Caco-2 (cell line): ENCODE measurements around the gene MOV10L1. TPM values are rescaled to one million over a fixed set of nuclear protein-coding genes. Genes with fewer than 3 reads are reported as not detected.

Experiments
- BruUV-seq: library from RNA; stranded (reverse); fragments of 400-500 nt; replicated peaks from 2 replicates; lab custom pipeline; 2021; lab: Mats Ljungman, UMichigan
- CTCF ChIA-PET: fragments of 300-600 bp; sonication (Branson Sonifier 250); formaldehyde crosslinking; loops from one replicate; lab custom pipeline; 2022; ENCODE audit warnings: antibody characterized with exemption; lab: Charles Lee
- POLR2A ChIA-PET: fragments of 300-600 bp; sonication (Branson Sonifier 250); formaldehyde crosslinking; loops from one replicate; lab custom pipeline; 2022; ENCODE audit warnings: antibody characterized with exemption; lab: Charles Lee
- DNase-seq, 2 experiments: peaks; one replicate each; pipeline versions ENCODE4 v3.0.0 to v3.0.0-alpha.2; 2020 to 2022
- H3K27me3 ChIP-seq: replicated peaks from 2 replicates; pipeline ENCODE4 v1.6.0; 2011; ENCODE audit warnings: low read length; ENCODE audit not compliant: control insufficient read depth, insufficient read depth
- H3K36me3 ChIP-seq: 2 replicates; pipeline ENCODE4 v1.5.1; 2011; ENCODE audit warnings: low read length; ENCODE audit not compliant: control insufficient read depth, insufficient read depth
- H3K4me1 ChIP-seq: fragments of 250-450 bp; sonication (Bioruptor Pico); 2 replicates; pipeline ENCODE4 v1.5.1; 2020; ENCODE audit warnings: mild to moderate bottlenecking
- H3K4me3 ChIP-seq: 2 replicates; pipeline ENCODE4 v1.5.1; 2011; ENCODE audit warnings: low read depth, mild to moderate bottlenecking, control low read depth, low read length
- H3K9me3 ChIP-seq: fragments of 250-450 bp; sonication (Bioruptor Pico); 2 replicates; pipeline ENCODE4 v1.5.1; 2020; ENCODE audit warnings: mild to moderate bottlenecking, moderate library complexity
- H3K27ac Mint-ChIP-seq: one replicate; pipeline ENCODE4 v1.8.0; 2022; ENCODE audit warnings: mixed read lengths; ENCODE audit not compliant: unreplicated experiment
- H3K27me3 Mint-ChIP-seq: one replicate; pipeline ENCODE4 v1.8.0; 2022; ENCODE audit warnings: mixed read lengths; ENCODE audit not compliant: insufficient read depth, unreplicated experiment
- H3K36me3 Mint-ChIP-seq: one replicate; pipeline ENCODE4 v1.8.0; 2022; ENCODE audit warnings: mild to moderate bottlenecking, mixed read lengths; ENCODE audit not compliant: insufficient read depth, unreplicated experiment
- H3K4me1 Mint-ChIP-seq: one replicate; pipeline ENCODE4 v1.8.0; 2022; ENCODE audit warnings: low read depth, mixed read lengths; ENCODE audit not compliant: unreplicated experiment
- H3K4me3 Mint-ChIP-seq: one replicate; pipeline ENCODE4 v1.8.0; 2022; ENCODE audit warnings: mild to moderate bottlenecking, moderate library complexity, mixed read lengths; ENCODE audit not compliant: unreplicated experiment
- H3K9me3 Mint-ChIP-seq: one replicate; pipeline ENCODE4 v1.8.0; 2022; ENCODE audit warnings: mixed read lengths; ENCODE audit not compliant: unreplicated experiment
- CTCF ChIP-seq, 2 experiments: fragments of 200-600 bp in 1 of 2; IDR thresholded peaks; 1 replicate in 1 of 2; 2 replicates in 1 of 2; pipeline versions ENCODE4 v1.5.1 to v1.8.0; 2011 to 2022; ENCODE audit warnings: antibody characterized with exemption in 1 of 2, control low read depth in 1 of 2, inconsistent platforms in 1 of 2, low read depth in 1 of 2, low read length in 1 of 2, mild to moderate bottlenecking in 1 of 2, moderate library complexity in 1 of 2; ENCODE audit not compliant: insufficient read depth in 1 of 2, severe bottlenecking in 1 of 2, unreplicated experiment in 1 of 2
- intact Hi-C: fragments of 100-400 bp; cut with micrococcal nuclease; formaldehyde crosslinking; loops from one replicate; pipeline ENCODE4 v1.10.0; 2022; ENCODE audit not compliant: unreplicated experiment
- total RNA-seq: library from RNA; stranded (reverse); gene quantifications from 2 replicates; pipeline ENCODE4 v1.2.3, GENCODE V29; 2022

Gene MOV10L1
- total RNA-seq, 1 experiment from 2014 or later: not detected

- Histone ChIP-seq H3K27me3 (no peaks in the 10 kb centered on the region), H3K4me3 (no peak overlapping the region), H3K36me3 (no peaks in the 10 kb centered on the region), H3K4me1 (peaks cover 4% of the 10 kb centered on the region), H3K9me3 (no peaks in the 10 kb centered on the region)
- BruUV-seq: no TSS peak
- Mint-ChIP-seq H3K9me3 (no peaks in the 10 kb centered on the region), H3K4me1 (peaks cover 3% of the 10 kb centered on the region), H3K36me3 (peaks cover 5% of the 10 kb centered on the region), H3K27ac (no peak overlapping the region), H3K4me3 (no peak overlapping the region), H3K27me3 (no peaks in the 10 kb centered on the region)
- ChIA-PET POLR2A (no interaction called here), CTCF (no interaction called here)
- no peak for DNase-seq
- intact Hi-C loops: no loop called here
- no peak for TF ChIP-seq CTCF (IDR thresholded peaks at IDR 0.05; ENCODE audit: insufficient read depth in 1 of 2, low read depth in 1 of 2, low read length in 1 of 2, severe bottlenecking in 1 of 2, unreplicated experiment in 1 of 2)
Measured at GRCh38 chr22:50197000-50197800, 107.4 kb downstream of the MOV10L1 start.

DNA sequence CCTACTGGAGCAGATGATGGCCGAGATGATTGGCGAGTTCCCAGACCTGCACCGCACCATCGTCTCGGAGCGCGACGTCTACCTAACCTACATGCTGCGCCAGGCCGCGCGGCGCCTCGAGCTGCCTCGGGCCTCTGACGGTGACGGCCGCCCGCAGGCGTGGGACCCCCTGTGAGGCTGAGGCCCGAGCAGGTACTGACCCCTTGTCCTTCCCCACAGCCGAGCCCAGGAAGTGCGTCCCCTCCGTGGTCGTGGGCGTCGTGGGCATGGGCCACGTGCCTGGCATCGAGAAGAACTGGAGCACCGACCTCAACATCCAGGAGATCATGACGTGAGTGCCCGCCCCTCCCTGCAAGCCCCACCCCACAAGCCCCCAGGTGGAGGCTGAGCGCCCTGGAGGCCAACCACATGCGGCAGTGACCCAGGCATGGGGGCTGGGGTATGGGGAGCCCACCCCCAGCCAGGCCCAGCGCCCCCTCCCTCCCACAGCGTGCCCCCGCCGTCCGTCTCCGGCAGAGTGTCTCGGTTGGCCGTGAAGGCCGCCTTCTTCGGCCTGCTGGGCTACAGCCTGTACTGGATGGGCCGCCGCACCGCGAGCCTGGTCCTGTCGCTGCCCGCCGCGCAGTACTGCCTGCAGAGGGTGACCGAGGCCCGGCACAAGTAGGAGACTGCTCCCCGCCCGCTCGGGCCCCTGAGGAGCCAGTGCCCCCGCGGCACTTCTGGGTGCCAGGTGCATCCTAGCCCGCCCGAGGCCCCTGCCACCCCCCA lies 108.2 kb downstream of the MOV10L1 start:
- intact Hi-C loops: no loop called here
- BruUV-seq: no TSS peak

More for the DNA sequence above, 108.2 kb downstream of the MOV10L1 start:
- peaks cover 4% of the 10 kb centered on the region for H3K4me1 ChIP-seq
- POLR2A ChIA-PET: no interaction called here
- no peak for DNase-seq
- H3K4me3 ChIP-seq: no peak overlapping the region
- Mint-ChIP-seq H3K36me3 (peaks cover 10% of the 10 kb centered on the region), H3K4me1 (peaks cover 6% of the 10 kb centered on the region), H3K27ac (no peak overlapping the region), H3K4me3 (no peak overlapping the region), H3K27me3 (no peaks in the 10 kb centered on the region), H3K9me3 (no peaks in the 10 kb centered on the region)
- TF ChIP-seq CTCF (IDR thresholded peaks at IDR 0.05; ENCODE audit: insufficient read depth in 1 of 2, low read depth in 1 of 2, low read length in 1 of 2, severe bottlenecking in 1 of 2, unreplicated experiment in 1 of 2): no peak
- CTCF ChIA-PET: no interaction called here
- H3K27me3 ChIP-seq: no peaks in the 10 kb centered on the region
- no peaks in the 10 kb centered on the region for H3K9me3 ChIP-seq
- H3K36me3 ChIP-seq: no peaks in the 10 kb centered on the region
